OCI-LY3 (cell line): Measurements from ENCODE around the gene DGAT2.

Source experiments
- H2AFZ ChIP-seq: fragments of 200-600, 300-600 bp; shearing (Covaris generic); 2 replicates; pipeline ENCODE4 v1.6.0; 2014; ENCODE audit warnings: antibody characterized with exemption, low read depth, low read length
- H3K27ac ChIP-seq: fragments of 200-600, 300-600 bp; sonication (generic); 2 replicates; pipeline ENCODE4 v1.5.1; 2014; ENCODE audit warnings: mild to moderate bottlenecking, low read length, moderate library complexity, mixed read lengths
- H3K27me3 ChIP-seq: fragments of 200-600, 300-600 bp; sonication (generic); 2 replicates; pipeline ENCODE4 v1.6.1; 2014; ENCODE audit warnings: low read depth, low read length, mixed read lengths
- H3K36me3 ChIP-seq: fragments of 200-600, 300-600 bp; sonication (generic); replicated peaks from 2 replicates; pipeline ENCODE3; 2014; ENCODE audit warnings: low read depth, low read length, mixed read lengths
- H3K4me1 ChIP-seq: fragments of 300-600, 200-600 bp; sonication (generic); 2 replicates; pipeline ENCODE4 v1.6.1; 2014; ENCODE audit warnings: low read length, mixed read lengths
- H3K4me2 ChIP-seq: fragments of 200-600, 300-600 bp; sonication (generic); 2 replicates; pipeline ENCODE4 v1.6.1; 2014; ENCODE audit warnings: low read length, mixed read lengths
- H3K4me3 ChIP-seq: fragments of 300-600, 200-600 bp; sonication (generic); 2 replicates; pipeline ENCODE4 v1.5.1; 2014; ENCODE audit warnings: antibody characterized with exemption, mild to moderate bottlenecking, low read length, moderate library complexity
- H3K79me2 ChIP-seq: fragments of 300-600, 200-600 bp; shearing (Covaris generic); 2 replicates; pipeline ENCODE4 v1.6.1; 2014; ENCODE audit warnings: mild to moderate bottlenecking, low read length, mixed read lengths
- H3K9ac ChIP-seq: fragments of 300-600, 200-600 bp; shearing (Covaris generic); 2 replicates; pipeline ENCODE4 v1.6.0; 2014; ENCODE audit warnings: mild to moderate bottlenecking, low read length, moderate library complexity
- H3K9me3 ChIP-seq: fragments of 200-600, 300-600 bp; shearing (Covaris generic); 2 replicates; pipeline ENCODE4 v1.6.1; 2014; ENCODE audit warnings: low read length, mixed read lengths; ENCODE audit not compliant: insufficient read depth
- H4K20me1 ChIP-seq: fragments of 200-600, 300-600 bp; sonication (generic); 2 replicates; pipeline ENCODE4 v1.6.1; 2016; ENCODE audit warnings: low read length, mixed read lengths; ENCODE audit not compliant: insufficient read depth
- CTCF ChIP-seq: fragments of 200-600, 300-600 bp; sonication (generic); IDR thresholded peaks from 2 replicates; pipeline ENCODE4 v1.5.1; 2014; ENCODE audit warnings: antibody characterized with exemption, low read length, low read depth
- EZH2phosphoT487 ChIP-seq: fragments of 200-600 bp; shearing (Covaris generic); IDR thresholded peaks from 2 replicates; pipeline ENCODE4 v1.6.1; 2018; ENCODE audit warnings: antibody characterized with exemption, mixed run types, low read depth

Gene DGAT2

GRCh38 chr11:75784085-75784478 is 15.5 kb downstream of the DGAT2 start:
- Histone ChIP-seq H3K27ac (no peak overlapping the region), H3K27me3 (no peaks in the 10 kb centered on the region), H3K4me1 (peaks cover 20% of the 10 kb centered on the region), H3K4me3 (no peak overlapping the region), H3K9ac (no peak overlapping the region), H3K79me2 (no peaks in the 10 kb centered on the region), H2AFZ (no peak overlapping the region), H3K36me3 (peaks cover 14% of the 10 kb centered on the region), H3K4me2 (no peak overlapping the region), H4K20me1 (no peaks in the 10 kb centered on the region), H3K9me3 (no peaks in the 10 kb centered on the region)
- TF ChIP-seq CTCF (no peak), EZH2phosphoT487 (no peak)

GRCh38 chr11:75784506-75784905 is 15.9 kb downstream of the DGAT2 start:
- no peak for TF ChIP-seq CTCF
- TF ChIP-seq EZH2phosphoT487: no peak
- Histone ChIP-seq H3K27ac (no peak overlapping the region), H3K4me1 (peaks cover 20% of the 10 kb centered on the region)

GRCh38 chr11:75785187-75785586 is 16.6 kb downstream of the DGAT2 start:
- no peak for TF ChIP-seq EZH2phosphoT487
- Histone ChIP-seq H4K20me1 (no peaks in the 10 kb centered on the region), H3K4me3 (no peak overlapping the region), H3K4me2 (no peak overlapping the region), H3K27me3 (no peaks in the 10 kb centered on the region), H3K36me3 (peaks cover 14% of the 10 kb centered on the region), H3K9ac (no peak overlapping the region), H2AFZ (no peak overlapping the region), H3K79me2 (no peaks in the 10 kb centered on the region), H3K4me1 (peaks cover 20% of the 10 kb centered on the region), H3K27ac (no peak overlapping the region), H3K9me3 (no peaks in the 10 kb centered on the region)

More at GRCh38 chr11:75784506-75784905, 15.9 kb downstream of the DGAT2 start:
- Histone ChIP-seq H3K36me3 (peaks cover 14% of the 10 kb centered on the region), H4K20me1 (no peaks in the 10 kb centered on the region), H3K4me3 (no peak overlapping the region), H3K79me2 (no peaks in the 10 kb centered on the region), H3K4me2 (no peak overlapping the region), H3K9me3 (no peaks in the 10 kb centered on the region), H3K9ac (no peak overlapping the region), H2AFZ (no peak overlapping the region), H3K27me3 (no peaks in the 10 kb centered on the region)

- peak overlapping the region; percentile 11; the same call in 1 of the 2 replicates for H3K9ac ChIP-seq
- H3K4me3 ChIP-seq: no peak overlapping the region
- peak overlapping the region; percentile 47 for H3K4me2 ChIP-seq
- H3K27ac ChIP-seq: peak overlapping the region; percentile 27
- H3K27me3 ChIP-seq: no peaks in the 10 kb centered on the region
- H3K9me3 ChIP-seq: no peaks in the 10 kb centered on the region
- H3K4me1 ChIP-seq: peaks cover 20% of the 10 kb centered on the region
- H2AFZ ChIP-seq: peak overlapping the region; percentile 37; the same call in 1 of the 2 replicates
- peaks cover 14% of the 10 kb centered on the region for H3K36me3 ChIP-seq
- no peaks in the 10 kb centered on the region for H4K20me1 ChIP-seq
- no peaks in the 10 kb centered on the region for H3K79me2 ChIP-seq
- no peak for TF ChIP-seq EZH2phosphoT487
- TF ChIP-seq CTCF: peak; percentile 32
Observed at GRCh38 chr11:75786101-75786736, 17.6 kb downstream of the DGAT2 start.
